Right ventricle myocardium inferior (tissue), 1 donor: Measurements from ENCODE around the gene LRP2BP. TPM values are rescaled to one million over a fixed set of nuclear protein-coding genes. Genes with fewer than 3 reads are reported as not detected.
"Not testable (repeated sequence)": the region's sequence is repeated elsewhere in the genome, so short reads cannot be mapped to it uniquely, and the experiment has no call there.

Experiments used
- ATAC-seq: fragments of 200-7000 bp; cut with Tn5 transposase; one replicate; pipeline ENCODE4 v1.9.1; 2020; ENCODE audit warnings: mild to moderate bottlenecking, moderate library complexity
- DNase-seq: peaks from one replicate; pipeline ENCODE4 v3.0.0; 2021; ENCODE audit errors: missing footprints
- intact Hi-C: fragments of 100-400 bp; cut with DNase I; formaldehyde crosslinking; loops from one replicate; pipeline ENCODE4 v1.11.0; 2022
- total RNA-seq: library from RNA; stranded (reverse); fragmentation: NEBNext Ultra II Directional; extraction: Animal tissue kit (Norgen Biotek cat#: 25700); gene quantifications from one replicate; pipeline ENCODE4 v1.2.1, GENCODE V29; 2021
- donor health status: DM: no; HTN: yes; CAD: no; lungs with severe emphysema.

Gene LRP2BP
- total RNA-seq, 1 donor from 2014 or later, result 2.4 TPM

DNA sequence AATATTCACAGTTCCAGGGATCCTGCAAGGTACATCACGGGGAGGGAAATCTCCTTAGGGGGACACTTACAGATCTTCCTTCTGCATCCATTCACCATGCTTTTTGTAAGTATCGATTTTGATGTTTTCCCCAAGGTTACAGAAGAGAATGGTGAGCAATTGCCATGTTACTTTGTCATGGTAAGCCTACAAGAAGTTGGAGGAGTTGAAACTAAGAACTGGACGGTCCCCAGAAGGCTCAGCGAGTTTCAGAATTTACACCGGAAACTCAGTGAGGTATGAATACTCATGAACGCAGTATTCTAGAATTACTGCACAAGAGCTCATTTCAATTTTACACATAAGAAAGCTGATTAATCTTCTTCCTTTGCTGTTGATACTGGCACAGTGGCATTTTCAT, 53.9 kb downstream of the LRP2BP start:
- ATAC-seq, result no peak
- intact Hi-C loops, result no loop called here
- no peak for DNase-seq

DNA sequence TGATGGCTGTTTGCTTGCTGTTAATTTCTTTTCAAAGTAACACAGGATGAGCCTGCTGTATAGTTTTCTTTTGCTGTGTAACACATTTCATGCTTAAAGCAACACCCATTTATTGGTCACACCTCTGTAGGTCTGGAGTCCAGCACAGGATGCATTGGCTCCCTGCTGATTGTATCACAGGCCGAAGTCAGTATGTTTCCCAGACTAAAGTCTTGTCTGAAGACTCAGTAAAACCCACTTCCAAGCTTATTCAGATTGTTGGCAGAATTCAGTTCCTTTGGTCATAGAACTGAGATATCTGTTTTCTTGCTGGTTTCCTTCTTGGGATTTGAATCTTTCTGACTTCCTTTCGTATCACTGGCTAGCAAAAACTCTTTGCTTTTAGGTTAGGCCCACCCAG, 54.3 kb downstream of the LRP2BP start:
- ATAC-seq (no peak), DNase-seq (no peak)
- intact Hi-C loops, result no loop called here

DNA sequence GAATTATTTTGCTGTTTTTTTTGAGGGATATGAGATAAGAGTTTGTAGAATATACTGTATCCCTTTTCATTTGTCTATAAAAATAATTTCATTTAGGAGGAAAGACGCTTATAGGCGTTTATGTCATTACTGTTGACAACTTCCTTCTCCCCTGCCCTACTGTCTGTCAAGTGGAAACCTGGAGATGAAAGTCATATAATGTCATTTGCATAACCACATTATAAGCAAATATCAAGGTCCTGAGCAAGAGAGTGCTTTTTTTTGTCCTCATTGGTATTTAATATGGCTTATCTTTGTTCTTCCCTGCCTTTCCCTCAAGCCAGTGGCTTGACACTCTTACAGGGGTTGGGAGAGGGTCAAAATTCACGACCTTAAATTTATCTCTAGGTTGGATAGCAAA, 55.8 kb downstream of the LRP2BP start:
- DNase-seq (no peak), ATAC-seq (no peak)
- intact Hi-C loops, result no loop called here

- intact Hi-C loops, result no loop called here
- DNase-seq (no peak), ATAC-seq (no peak)
These were observed 60.1 kb downstream of the LRP2BP start for GRCh38 chr4:185335579-185335978.

DNA sequence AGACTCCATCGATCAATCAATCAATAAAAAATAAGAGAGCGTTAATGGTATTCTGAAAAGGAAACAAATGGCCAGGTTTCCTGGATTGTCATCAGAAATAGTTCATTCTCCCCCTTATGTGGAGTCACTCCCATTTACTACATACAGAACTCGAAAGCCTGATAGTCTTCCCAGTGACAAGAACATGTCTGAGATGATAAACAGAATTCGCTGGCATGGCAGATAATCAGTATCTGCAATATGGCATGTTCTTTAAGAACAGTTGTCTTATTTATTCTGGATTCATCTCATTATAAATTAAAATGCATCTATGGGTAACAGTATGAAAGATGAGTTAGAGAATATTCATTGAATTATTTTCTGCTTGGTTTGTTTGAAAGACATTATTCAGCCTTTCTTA, 61.4 kb downstream of the LRP2BP start:
- DNase-seq (no peak), ATAC-seq (no peak)
- intact Hi-C loops, result no loop called here

GRCh38 chr4:185332575-185333464, 62.9 kb downstream of the LRP2BP start:
- ATAC-seq (no peak), DNase-seq (no peak)
- intact Hi-C loops, result no loop called here

- DNase-seq, intact Hi-C loops, ATAC-seq: not testable (repeated sequence)
These were observed 65.7 kb downstream of the LRP2BP start for GRCh38 chr4:185329879-185330510.

- DNase-seq, result no peak
- intact Hi-C loops, result no loop called here
- ATAC-seq, result no peak
These were observed 67.1 kb downstream of the LRP2BP start for GRCh38 chr4:185328586-185328985.

DNA sequence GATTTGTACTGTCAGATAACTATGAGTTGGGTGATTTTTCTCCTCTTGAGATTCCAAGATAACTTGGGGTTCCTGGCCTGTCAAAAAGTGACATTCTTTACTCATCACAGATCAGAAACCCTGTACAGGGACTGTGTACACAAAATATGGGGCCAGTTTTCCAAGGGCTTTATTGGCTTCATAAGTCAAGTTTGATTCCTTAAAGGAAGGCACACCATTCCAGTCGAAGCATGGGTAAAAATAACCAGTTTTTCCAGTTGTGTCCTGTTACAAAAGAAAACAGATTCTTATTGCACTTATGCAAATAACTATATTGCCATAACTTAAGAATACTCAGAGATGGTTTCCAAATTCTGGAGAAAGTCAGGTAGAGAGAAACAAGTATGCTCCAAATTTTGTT, 70.0 kb downstream of the LRP2BP start:
- ATAC-seq, DNase-seq: not testable (repeated sequence)

DNA sequence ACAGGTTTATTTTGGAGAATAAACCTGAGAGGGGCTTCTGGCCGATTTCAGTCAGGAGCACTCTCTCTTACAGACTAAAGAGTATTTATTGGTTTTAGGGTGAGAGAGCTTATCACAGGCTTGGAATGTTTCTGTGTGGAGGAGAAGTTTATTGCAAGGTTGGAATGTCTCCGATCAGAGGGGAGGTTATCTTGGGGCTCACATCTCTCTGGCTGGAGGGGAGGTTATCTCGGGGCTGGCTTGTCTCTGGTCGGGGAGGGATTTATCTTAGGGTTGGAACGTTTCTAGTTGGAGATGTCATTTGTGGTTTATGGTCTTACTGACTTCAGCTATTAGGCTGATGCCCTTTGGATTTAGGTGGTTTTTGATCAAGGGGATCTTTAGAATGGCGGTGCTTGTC, 71.4 kb downstream of the LRP2BP start:
- ATAC-seq, DNase-seq, intact Hi-C loops: not testable (repeated sequence)

More for the DNA sequence above, 70.0 kb downstream of the LRP2BP start:
- intact Hi-C loops, result not testable (repeated sequence)

DNA sequence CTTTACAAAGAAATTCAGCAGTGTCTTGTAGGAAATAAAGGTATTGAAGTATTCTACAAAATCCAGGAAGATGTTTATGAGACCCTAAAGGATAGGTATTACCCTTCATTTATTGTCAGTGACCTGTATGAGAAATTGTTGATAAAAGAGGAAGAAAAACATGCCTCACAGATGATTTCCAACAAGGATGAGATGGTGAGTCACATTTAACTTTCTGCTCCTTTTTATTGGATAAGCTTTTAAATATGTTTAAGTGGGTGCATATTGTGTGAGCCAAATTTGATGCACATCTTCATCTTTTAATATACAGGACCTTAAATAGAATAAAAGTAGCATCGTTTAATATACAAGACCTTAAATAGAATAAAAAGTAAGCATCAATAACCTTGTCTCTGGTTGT, 72.1 kb downstream of the LRP2BP start:
- intact Hi-C loops, result no loop called here
- ATAC-seq (no peak), DNase-seq (no peak)

DNA sequence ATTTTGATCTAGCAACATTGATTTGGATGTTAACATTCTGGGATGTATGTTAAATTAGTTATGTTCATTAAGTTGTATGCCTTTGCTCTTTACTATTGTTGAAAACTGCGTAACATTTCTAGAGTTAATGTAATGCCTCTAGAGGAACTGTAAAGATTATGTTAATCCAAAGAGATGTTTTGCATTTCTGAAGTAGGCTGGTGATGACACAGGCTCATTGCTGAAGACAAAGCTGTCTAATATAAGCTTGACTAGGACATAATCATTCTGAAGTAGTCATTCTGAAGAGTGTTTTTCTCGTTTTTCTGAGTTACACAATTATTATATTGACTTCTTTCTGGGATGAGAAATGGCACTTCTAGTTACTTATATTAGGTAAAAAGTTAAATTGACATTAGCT, 72.9 kb downstream of the LRP2BP start:
- no peak for DNase-seq
- intact Hi-C loops, result no loop called here
- ATAC-seq, result no peak

- intact Hi-C loops, result no loop called here
- DNase-seq (no peak), ATAC-seq (no peak)
These were observed 77.0 kb downstream of the LRP2BP start for GRCh38 chr4:185318679-185319078.

GRCh38 chr4:185317880-185318279, 77.8 kb downstream of the LRP2BP start:
- DNase-seq, result no peak
- intact Hi-C loops, result no loop called here
- ATAC-seq, result no peak

DNA sequence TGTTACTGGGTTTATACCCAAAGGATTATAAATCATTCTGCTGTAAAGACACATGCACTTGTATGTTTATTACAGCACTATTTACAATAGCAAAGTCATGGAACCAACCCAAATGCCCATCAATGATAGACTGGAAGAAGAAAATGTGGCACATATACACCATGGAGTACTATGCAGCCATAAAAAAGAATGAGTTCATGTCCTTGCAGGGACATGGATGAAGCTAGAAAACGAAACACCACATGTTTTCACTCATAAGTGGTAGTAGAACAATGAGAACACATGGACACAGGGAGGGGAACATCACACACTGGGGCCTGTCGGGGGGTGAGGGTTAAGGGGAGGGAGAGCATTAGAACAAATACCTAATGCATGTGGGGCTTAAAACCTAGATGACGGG, 78.3 kb downstream of the LRP2BP start:
- DNase-seq, ATAC-seq, intact Hi-C loops: not testable (repeated sequence)

Other genes with a start within 250 kb of the LRP2BP start
- 11.3 TPM for gene CFAP97, start 191.9 kb downstream of the LRP2BP start, total RNA-seq
- 10.9 TPM for gene SNX25, start 186.3 kb downstream of the LRP2BP start, total RNA-seq
- gene ANKRD37, start 917 bp upstream of the LRP2BP start, total RNA-seq, result 19.1 TPM
- gene UFSP2, start 30.0 kb upstream of the LRP2BP start, total RNA-seq, result 42.0 TPM
- gene CCDC110, start 75.8 kb upstream of the LRP2BP start, total RNA-seq, result 1.0 TPM
- 281 TPM for gene PDLIM3, start 139.6 kb upstream of the LRP2BP start, total RNA-seq